GM12875 (cell line): ENCODE results near the gene FOXN4.

Experiments used
- H3K4me3 ChIP-seq: one replicate; pipeline ENCODE4 v1.5.1; 2011; ENCODE audit warnings: low read depth, low read length, control low read depth
- CTCF ChIP-seq: IDR thresholded peaks from 2 replicates; pipeline ENCODE4 v1.5.1; 2011; ENCODE audit warnings: low read depth, mild to moderate bottlenecking, control low read depth, inconsistent platforms, low read length, moderate library complexity, borderline replicate concordance; ENCODE audit not compliant: insufficient read depth

The FOXN4 gene

GRCh38 chr12:109286252-109286651 is 22.8 kb downstream of the FOXN4 start:
- H3K4me3 ChIP-seq, result no peak overlapping the region
- TF ChIP-seq CTCF, result no peak

- H3K4me3 ChIP-seq, result no peak overlapping the region
- no peak for TF ChIP-seq CTCF
These were observed 24.7 kb downstream of the FOXN4 start for GRCh38 chr12:109284392-109284791.

GRCh38 chr12:109281452-109281851 is 27.6 kb downstream of the FOXN4 start:
- no peak overlapping the region for H3K4me3 ChIP-seq

GRCh38 chr12:109279525-109279924 is 29.6 kb downstream of the FOXN4 start:
- no peak for TF ChIP-seq CTCF
- H3K4me3 ChIP-seq, result no peak overlapping the region

More at GRCh38 chr12:109281452-109281851, 27.6 kb downstream of the FOXN4 start:
- TF ChIP-seq CTCF, result no peak

GRCh38 chr12:109278912-109279311 is 30.2 kb downstream of the FOXN4 start:
- H3K4me3 ChIP-seq, result no peak overlapping the region
- TF ChIP-seq CTCF, result no peak

GRCh38 chr12:109277899-109278762 is 31.0 kb downstream of the FOXN4 start:
- no peak for TF ChIP-seq CTCF

More at GRCh38 chr12:109277899-109278762, 31.0 kb downstream of the FOXN4 start:
- H3K4me3 ChIP-seq, result no peak overlapping the region
